HG03460 (cell line): ENCODE measurements around the gene RPLP1.

Source experiments
- ATAC-seq: cut with Tn5 transposase; IDR thresholded peaks from one replicate; pipeline ENCODE4 v1.9.1; 2021; ENCODE audit not compliant: unreplicated experiment

The RPLP1 gene

GRCh38 chr15:69452692-69453521 lies at the start of gene RPLP1:
Gene RPLP1 (plus strand): TSS chr15:69452818. CDS start chr15:69452949, 131 bp downstream.
- peak; percentile 78 for ATAC-seq

DNA sequence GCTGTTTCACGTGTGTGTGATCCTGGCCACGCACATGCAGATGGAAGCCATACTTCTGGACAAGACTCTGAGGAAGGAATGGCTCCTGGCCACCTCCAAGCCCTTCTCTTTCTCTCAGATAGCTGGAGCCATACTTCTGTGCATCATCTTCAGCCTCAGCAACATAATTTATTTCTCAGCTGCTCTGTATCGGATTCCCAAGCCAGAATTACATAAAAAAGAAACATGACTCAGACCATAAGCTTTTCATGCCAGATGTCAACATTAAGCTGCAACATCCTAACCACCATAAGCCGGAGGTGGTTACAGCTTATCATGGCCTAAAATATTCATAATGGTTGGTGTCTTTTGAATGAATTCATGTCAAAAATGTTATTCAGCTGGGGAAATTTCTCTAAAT lies 49.0 kb upstream of the RPLP1 start:
- ATAC-seq = no peak

- ATAC-seq = no peak
Observed at GRCh38 chr15:69405110-69405509, 47.5 kb upstream of the RPLP1 start.

DNA sequence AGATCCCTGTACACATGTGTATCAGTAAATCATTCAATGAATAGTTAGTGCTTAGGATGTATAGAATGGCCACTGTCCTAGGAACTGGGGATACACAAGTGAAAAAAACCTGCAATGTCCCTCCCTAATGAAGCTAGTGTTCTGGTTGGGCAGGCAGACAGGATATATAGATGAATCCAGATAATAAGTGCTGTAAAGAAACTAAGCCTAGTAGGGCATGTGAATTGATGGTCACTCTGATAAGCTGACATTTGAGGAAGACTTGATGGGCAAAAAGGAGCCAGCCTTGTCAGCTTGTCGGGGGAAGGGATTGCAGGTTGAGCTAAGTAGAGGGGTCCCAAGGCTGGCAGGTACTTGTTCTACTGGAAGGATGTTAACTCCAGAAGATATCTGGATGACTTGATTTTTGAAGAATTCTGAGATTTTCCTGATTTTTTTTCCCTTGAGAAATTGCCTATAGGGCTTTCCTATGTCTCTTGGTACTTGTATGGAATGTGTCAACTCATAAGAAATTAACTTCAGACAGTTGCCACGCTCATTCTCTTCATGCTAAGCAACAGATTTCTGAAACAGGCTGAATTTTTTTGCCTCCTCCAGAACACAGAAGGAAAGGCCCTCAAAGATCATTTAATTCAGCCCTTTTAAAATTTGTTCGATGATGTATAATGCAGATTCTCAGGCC lies 44.8 kb upstream of the RPLP1 start:
- no peak for ATAC-seq

DNA sequence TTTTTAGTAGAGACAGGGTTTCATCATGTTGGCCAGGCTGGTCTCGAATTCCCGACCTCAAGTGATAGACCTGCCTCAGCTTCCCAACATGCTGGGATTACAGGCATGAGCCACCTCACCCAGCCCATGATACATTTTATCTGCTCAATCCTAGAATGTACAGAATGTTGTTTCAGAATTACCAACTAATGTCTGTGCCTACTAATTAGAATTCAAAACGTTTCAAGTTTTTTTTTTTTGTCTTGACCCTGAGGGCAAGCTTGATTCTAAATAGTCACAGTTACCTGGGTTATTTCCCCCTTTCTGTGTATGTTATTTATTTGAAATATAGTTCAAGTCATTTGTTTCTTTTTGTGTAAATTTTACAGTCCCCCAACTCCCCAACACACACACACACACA lies 43.8 kb upstream of the RPLP1 start:
- ATAC-seq = no peak

DNA sequence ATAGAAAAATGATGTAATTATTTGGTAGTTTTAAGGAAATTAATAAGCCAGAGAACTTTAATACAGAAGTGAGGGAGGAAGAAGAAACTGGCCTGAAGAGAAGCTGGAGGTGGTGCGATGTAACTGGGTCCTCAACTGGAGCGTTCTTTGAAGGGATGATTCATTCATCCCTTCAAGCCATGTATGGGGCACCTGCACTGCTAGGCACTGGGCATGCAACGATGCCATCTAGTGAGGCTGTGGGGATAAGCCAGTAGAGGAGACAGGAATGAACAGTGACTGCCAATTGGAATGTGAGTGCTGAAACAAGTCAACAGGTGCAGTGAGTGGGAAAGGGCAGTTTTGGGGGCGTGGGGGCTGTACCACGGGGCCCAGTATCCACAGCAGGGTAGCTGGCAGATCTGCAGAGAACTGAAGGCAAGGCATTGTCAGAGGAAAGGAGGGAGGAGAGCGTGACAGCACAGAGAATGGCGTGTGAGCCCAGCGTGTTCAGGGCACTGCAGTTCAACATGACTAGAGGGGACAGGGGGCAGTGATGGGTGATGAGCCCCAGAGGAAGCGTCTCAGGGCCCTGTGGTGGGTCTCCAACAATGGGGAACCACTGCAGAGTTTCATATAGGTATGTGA lies 42.3 kb upstream of the RPLP1 start:
- ATAC-seq = no peak

DNA sequence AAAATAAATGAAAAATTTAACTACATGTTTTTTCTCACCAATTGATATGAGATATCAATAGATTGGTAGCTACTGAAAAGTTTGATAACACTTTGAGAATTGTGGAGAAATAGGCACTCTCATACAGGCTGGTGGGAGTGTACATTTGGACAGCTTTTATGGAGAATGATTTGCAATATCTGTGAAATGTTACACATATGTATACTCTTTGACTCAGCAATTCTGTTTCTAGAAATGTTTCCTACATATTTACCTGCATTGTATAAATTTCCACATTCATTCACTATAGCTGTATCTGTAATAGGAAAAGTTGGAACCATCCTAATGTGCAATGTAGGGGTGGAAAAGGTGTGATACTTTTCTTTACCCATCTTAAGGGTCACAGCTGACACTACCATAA lies 40.3 kb upstream of the RPLP1 start:
- ATAC-seq = no peak

- ATAC-seq = no peak
Observed at GRCh38 chr15:69412701-69413100, 39.9 kb upstream of the RPLP1 start.

GRCh38 chr15:69413822-69414700 lies 38.6 kb upstream of the RPLP1 start, which contains the start of gene KIF23:
Gene KIF23 (plus strand): TSS chr15:69414349. CDS start chr15:69414466, 117 bp downstream.
- peak; percentile 90 for ATAC-seq

- peak; percentile 49 for ATAC-seq
Observed at GRCh38 chr15:69414701-69415167, 37.9 kb upstream of the RPLP1 start.

- ATAC-seq = no peak
Observed at GRCh38 chr15:69415381-69415780, 37.2 kb upstream of the RPLP1 start.

GRCh38 chr15:69417581-69417980 lies 35.0 kb upstream of the RPLP1 start:
- no peak for ATAC-seq

DNA sequence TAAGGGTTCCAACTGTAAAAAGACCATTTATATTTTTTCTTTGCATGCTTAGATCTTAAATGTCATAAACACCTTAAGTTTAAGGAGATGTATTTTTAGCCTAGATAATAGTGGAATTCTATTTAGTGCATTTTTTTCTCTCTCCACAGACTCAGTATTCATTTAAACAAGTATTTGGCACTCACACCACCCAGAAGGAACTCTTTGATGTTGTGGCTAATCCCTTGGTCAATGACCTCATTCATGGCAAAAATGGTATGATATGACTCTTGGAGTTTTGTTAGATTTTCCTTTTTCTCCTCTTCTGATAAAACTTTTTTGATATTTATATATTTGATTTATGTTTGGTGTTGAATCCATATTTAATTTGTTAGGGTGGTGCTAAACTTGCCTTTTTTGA lies 31.1 kb upstream of the RPLP1 start:
- no peak for ATAC-seq

DNA sequence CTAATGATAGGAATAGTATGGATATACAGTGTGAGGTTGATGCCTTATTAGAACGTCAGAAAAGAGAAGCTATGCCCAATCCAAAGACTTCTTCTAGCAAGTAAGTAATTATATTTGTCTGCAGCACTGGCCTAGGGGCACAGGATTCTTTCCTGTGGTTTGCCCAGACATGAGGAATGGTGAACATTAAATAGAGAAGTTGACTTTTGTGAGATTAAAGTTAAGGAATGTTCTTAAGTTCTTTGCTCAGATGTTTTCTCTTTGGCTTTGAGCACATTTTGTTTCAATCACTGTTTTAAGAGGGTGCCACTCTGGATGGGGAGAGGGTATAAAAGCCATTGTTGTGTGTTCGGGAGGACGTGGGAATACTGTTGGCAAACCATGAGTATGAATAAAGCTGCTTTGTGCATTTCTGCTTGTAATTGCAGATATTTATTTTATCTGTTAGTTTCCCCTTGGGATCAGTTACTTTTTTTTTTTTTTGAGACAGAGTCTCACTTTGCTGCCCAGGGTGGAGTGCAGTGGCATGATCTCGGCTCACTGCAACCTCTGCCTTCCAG lies 30.2 kb upstream of the RPLP1 start:
- no peak for ATAC-seq

- ATAC-seq = no peak
Observed at GRCh38 chr15:69424001-69424400, 28.6 kb upstream of the RPLP1 start.

GRCh38 chr15:69424748-69425413 lies 27.7 kb upstream of the RPLP1 start:
- no peak for ATAC-seq

DNA sequence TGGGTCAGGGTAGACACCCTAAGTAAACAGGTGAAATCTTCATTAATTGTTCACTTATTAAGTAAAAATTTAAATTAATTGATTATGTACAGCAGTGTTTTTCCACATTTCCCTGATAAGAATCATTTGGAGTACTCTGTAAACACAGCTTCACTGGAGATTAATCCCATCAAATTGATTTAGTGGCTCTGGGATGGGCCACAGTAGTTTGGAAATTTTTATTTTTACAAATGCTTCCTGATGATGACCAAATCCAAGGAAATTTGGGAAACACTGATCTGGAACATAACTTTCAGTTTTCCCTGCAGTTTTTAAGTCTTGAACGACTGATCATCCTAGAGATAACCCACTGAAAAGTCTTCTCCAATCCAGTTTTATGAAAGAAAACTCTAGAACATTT lies 18.8 kb upstream of the RPLP1 start:
- ATAC-seq = no peak

- no peak for ATAC-seq
Observed at GRCh38 chr15:69434238-69434637, 18.4 kb upstream of the RPLP1 start.

DNA sequence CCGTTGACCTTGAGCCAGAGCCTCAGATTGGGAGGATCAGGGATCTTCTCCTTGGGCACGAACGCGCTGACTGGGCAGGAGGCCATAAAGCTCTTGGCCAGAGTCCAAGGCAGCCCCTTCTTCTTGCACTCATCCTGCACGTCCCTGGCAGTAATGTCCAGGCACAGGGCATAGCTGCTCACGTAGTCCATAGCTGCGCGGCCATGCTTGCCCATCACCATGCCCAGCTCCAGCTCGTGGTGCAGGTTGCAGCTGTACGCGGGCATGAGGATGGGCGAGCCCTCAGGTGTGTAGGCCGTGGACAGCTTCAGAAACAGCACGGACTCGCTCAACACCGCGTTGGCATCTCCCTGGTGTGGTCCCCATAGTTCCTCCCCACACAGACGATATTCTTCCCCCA lies 17.9 kb upstream of the RPLP1 start:
- ATAC-seq = no peak

GRCh38 chr15:69435985-69436384 lies 16.6 kb upstream of the RPLP1 start:
- ATAC-seq = no peak
